Progenitor cell of endocrine pancreas (in vitro differentiated cells): ENCODE data around the gene FAM118A. TPM values are rescaled to one million over a fixed set of nuclear protein-coding genes. Genes with fewer than 3 reads are reported as not detected.
A peak's percentile ranks its signal among the peaks of the same experiment; 100 is the strongest.

Experiments
- DNase-seq: peaks from one replicate; pipeline ENCODE4 v3.0.0; 2021; ENCODE audit warnings: low spot score; ENCODE audit not compliant: unreplicated experiment
- H3K27ac Mint-ChIP-seq: 2 replicates; pipeline ENCODE4 v1.8.0; 2021; ENCODE audit warnings: mild to moderate bottlenecking, moderate library complexity, mixed read lengths
- H3K27me3 Mint-ChIP-seq: 2 replicates; pipeline ENCODE4 v1.8.0; 2021; ENCODE audit warnings: mixed read lengths
- H3K36me3 Mint-ChIP-seq: 2 replicates; pipeline ENCODE4 v1.8.0; 2022; ENCODE audit warnings: mixed read lengths; ENCODE audit not compliant: insufficient read depth
- H3K4me1 Mint-ChIP-seq: 2 replicates; pipeline ENCODE4 v1.8.0; 2021; ENCODE audit warnings: low read depth, mixed read lengths
- H3K4me3 Mint-ChIP-seq: 2 replicates; pipeline ENCODE4 v1.8.0; 2021; ENCODE audit warnings: low read depth, mild to moderate bottlenecking, moderate library complexity, mixed read lengths
- H3K9me3 Mint-ChIP-seq: 2 replicates; pipeline ENCODE4 v1.8.0; 2021; ENCODE audit warnings: low read depth, mixed read lengths
- CTCF ChIP-seq: fragments of 200-600 bp; sonication (generic); IDR thresholded peaks from one replicate; pipeline ENCODE4 v1.5.0; 2021; ENCODE audit warnings: antibody characterized with exemption, mild to moderate bottlenecking; ENCODE audit not compliant: unreplicated experiment
- total RNA-seq: library from RNA; stranded (reverse); gene quantifications from 2 replicates; pipeline ENCODE4 v1.2.1, GENCODE V29; 2021

Gene FAM118A
- total RNA-seq, 1 donor from 2014 or later = 122 TPM

GRCh38 chr22:45314054-45314721, 4.5 kb downstream of the FAM118A start:
- H3K27me3 Mint-ChIP-seq = peaks cover 5% of the 10 kb centered on the region
- no peaks in the 10 kb centered on the region for H3K9me3 Mint-ChIP-seq
- no peaks in the 10 kb centered on the region for H3K36me3 Mint-ChIP-seq
- H3K27ac Mint-ChIP-seq = no peak overlapping the region
- peaks cover 42% of the 10 kb centered on the region for H3K4me1 Mint-ChIP-seq
- H3K4me3 Mint-ChIP-seq = peak overlapping the region; percentile 10
- no peak for DNase-seq
- TF ChIP-seq CTCF = no peak

DNA sequence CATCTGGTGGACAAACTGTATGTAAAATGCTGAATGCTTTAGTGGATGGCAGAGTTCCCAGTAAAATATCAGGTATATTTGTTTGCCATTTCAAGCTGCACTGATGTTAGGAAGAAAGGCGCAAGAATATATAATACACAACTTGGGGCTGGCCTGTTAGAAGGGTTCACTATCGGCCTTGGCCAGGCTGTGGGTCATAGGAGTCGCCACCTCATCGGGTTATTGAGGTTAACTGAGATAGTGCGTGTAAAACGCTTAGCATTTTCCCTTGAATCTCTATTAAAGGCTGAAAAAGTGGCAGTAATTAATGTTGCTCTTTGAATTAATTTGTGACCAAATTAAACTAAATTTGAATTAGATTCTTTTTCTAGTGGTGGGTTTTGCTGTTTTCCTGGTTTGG, 5.1 kb downstream of the FAM118A start:
- H3K27ac Mint-ChIP-seq = no peak overlapping the region
- TF ChIP-seq CTCF = no peak
- no peak for DNase-seq
- peaks cover 5% of the 10 kb centered on the region for H3K27me3 Mint-ChIP-seq
- no peaks in the 10 kb centered on the region for H3K9me3 Mint-ChIP-seq
- peaks cover 39% of the 10 kb centered on the region for H3K4me1 Mint-ChIP-seq
- H3K36me3 Mint-ChIP-seq = no peaks in the 10 kb centered on the region
- no peak overlapping the region for H3K4me3 Mint-ChIP-seq

DNA sequence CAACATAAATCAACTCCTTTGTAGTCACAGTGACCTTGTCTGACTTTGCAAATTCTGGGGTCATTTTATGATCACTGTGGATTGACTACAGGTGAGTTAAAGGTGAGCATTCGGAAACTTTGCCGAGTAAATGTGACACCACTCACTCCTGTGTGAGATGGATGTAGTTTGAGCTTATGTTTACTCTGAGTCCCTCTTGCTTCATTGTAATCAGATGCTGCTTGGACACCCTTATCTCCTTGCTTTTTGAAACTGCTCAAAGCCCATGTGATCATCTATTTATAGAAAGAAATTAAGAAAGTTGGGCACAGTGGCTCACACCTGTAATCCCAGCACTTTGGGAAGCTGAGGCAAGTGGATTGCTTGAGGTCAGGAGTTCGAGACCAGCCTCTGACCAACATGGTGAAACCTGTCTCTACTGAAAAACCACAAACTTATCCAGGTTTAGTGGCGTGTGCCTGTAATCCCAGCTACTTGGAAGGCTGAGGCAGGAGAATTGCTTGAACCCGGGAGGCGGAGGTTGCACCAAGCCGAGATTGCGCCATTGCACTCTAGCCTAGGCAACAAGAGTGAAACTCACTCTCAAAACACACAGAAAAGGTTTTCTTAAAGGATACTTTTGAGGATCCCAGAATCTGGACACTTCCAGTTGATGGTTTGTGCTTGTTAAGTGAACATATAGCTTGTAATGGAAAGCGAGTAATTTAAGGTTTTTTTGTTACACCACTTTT, 7.2 kb downstream of the FAM118A start:
- Mint-ChIP-seq H3K4me1 (peaks cover 26% of the 10 kb centered on the region), H3K27ac (peak overlapping the region; percentile 31), H3K27me3 (no peaks in the 10 kb centered on the region), H3K4me3 (no peak overlapping the region), H3K9me3 (no peaks in the 10 kb centered on the region), H3K36me3 (peaks cover 1% of the 10 kb centered on the region)
- no peak for TF ChIP-seq CTCF
- DNase-seq = no peak

- Mint-ChIP-seq H3K27me3 (no peaks in the 10 kb centered on the region), H3K4me1 (peaks cover 26% of the 10 kb centered on the region), H3K9me3 (no peaks in the 10 kb centered on the region), H3K36me3 (peaks cover 1% of the 10 kb centered on the region), H3K27ac (no peak overlapping the region), H3K4me3 (no peak overlapping the region)
- TF ChIP-seq CTCF = no peak
- no peak for DNase-seq
Observed at GRCh38 chr22:45317551-45318167, 7.9 kb downstream of the FAM118A start.

DNA sequence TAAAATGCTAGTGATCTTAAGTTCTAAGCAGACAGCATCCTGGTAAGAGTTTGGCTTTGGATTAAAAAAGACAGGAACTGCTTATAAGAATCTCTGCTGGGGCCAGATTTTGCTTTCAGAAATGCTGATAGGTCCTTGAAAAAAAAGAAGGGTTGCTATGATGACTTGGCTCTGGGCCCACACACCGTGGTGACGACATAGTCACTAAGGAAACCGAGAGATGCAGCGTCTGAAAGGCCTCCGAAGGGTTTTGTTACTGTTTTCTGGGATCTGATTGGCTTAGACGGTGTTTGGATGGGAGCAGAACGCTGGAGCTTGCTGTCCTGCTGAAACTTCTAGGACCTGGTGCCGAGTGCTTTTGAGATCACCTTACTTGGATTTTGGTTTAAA, 8.4 kb downstream of the FAM118A start:
- no peak for TF ChIP-seq CTCF
- Mint-ChIP-seq H3K36me3 (peaks cover 1% of the 10 kb centered on the region), H3K27me3 (no peaks in the 10 kb centered on the region), H3K9me3 (no peaks in the 10 kb centered on the region), H3K4me1 (peaks cover 24% of the 10 kb centered on the region), H3K27ac (no peak overlapping the region), H3K4me3 (no peak overlapping the region)
- DNase-seq = no peak
